ENCODE results near the gene RRP1B.
"Not testable (repeated sequence)": the region's sequence is repeated elsewhere in the genome, so short reads cannot be mapped to it uniquely, and the experiment has no call there.

The RRP1B gene, protein sequence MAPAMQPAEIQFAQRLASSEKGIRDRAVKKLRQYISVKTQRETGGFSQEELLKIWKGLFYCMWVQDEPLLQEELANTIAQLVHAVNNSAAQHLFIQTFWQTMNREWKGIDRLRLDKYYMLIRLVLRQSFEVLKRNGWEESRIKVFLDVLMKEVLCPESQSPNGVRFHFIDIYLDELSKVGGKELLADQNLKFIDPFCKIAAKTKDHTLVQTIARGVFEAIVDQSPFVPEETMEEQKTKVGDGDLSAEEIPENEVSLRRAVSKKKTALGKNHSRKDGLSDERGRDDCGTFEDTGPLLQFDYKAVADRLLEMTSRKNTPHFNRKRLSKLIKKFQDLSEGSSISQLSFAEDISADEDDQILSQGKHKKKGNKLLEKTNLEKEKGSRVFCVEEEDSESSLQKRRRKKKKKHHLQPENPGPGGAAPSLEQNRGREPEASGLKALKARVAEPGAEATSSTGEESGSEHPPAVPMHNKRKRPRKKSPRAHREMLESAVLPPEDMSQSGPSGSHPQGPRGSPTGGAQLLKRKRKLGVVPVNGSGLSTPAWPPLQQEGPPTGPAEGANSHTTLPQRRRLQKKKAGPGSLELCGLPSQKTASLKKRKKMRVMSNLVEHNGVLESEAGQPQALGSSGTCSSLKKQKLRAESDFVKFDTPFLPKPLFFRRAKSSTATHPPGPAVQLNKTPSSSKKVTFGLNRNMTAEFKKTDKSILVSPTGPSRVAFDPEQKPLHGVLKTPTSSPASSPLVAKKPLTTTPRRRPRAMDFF

DNA sequence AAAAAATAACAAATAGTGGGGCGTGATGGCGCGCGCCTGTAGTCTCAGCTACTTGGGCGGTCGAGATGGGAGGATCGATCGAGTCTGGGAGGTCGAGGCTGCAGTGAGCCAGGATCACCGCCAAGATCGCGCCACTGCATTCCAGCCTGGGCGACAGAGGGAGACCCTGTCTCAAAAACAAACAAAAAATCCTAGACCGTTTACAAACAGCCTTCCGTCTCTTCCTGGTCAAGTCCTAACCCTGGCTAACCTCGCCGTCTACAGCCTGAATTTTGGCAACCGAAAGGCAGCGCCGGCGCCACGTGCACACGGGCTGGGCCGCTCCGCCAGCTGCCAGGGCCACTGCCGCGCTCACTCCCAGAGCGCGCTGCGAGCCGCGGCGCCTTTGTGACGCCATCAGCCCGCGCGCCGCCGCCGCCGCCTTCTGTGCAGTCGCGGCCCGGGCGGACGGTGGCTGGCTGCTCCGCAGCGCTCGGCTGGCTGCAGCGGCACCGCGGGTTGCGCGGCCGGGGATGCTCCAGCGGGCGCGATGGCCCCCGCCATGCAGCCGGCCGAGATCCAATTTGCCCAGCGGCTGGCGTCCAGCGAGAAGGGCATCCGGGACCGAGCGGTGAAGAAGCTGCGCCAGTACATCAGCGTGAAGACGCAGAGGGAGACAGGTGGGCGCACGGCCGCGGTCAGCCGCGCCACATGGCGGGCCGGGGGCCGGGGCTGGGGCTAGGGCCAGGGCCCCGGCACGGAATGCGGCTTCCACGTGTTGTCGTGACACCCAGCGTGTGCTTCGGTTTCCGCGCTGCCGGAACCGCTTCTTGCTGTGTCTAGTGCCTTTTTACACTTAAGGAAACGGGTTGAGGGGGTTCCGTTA, at the start of gene RRP1B, which contains the start of gene HSF2BP:
Gene RRP1B (plus strand): TSS at position 425 of the 865 bp plus-strand sequence. CDS start 105 bp downstream, at position 530.
Gene HSF2BP (minus strand): TSS at position 353 of the 865 bp plus-strand sequence. CDS start 1,392 bp downstream, outside the sequence.
- DNase-seq (ENCODE audit: low read depth): peak; percentile 56

DNA sequence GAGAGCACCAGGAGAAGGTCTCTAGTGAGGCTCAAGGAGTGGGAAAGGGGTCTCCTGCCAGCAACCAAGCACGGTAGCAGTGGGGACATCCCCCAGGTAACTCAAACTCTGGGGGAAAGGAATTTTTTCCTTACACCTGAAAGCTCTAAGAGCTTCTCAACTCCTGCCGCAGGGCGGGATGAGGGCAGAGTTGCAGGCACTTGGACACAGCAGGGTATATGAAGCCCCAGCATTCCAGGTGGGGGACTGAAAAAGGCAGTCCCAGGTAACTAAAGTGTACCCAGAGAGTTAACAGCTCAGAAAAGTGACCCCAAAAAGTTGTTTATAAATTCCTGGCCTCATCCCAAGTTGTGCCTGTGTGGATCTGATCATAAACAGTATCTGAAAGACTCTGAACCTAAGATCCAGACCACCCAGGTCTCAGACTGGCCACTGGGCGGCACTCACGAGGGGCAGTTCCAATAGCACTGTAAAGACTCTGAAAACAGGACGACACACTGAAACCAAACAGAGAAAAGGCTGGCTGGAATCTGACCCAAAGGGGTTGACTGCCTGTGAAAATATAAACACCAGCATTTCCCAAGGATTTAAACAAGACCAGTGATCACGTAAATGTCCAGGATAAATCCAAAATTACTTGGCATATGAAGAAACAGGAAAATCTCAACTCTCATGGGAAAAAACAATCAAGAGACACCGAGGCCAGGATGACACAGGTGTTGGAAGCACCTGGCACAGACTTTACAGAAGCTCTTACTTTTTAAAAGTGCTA, 47.6 kb upstream of the RRP1B start:
- no peak for DNase-seq (ENCODE audit: low read depth)

DNA sequence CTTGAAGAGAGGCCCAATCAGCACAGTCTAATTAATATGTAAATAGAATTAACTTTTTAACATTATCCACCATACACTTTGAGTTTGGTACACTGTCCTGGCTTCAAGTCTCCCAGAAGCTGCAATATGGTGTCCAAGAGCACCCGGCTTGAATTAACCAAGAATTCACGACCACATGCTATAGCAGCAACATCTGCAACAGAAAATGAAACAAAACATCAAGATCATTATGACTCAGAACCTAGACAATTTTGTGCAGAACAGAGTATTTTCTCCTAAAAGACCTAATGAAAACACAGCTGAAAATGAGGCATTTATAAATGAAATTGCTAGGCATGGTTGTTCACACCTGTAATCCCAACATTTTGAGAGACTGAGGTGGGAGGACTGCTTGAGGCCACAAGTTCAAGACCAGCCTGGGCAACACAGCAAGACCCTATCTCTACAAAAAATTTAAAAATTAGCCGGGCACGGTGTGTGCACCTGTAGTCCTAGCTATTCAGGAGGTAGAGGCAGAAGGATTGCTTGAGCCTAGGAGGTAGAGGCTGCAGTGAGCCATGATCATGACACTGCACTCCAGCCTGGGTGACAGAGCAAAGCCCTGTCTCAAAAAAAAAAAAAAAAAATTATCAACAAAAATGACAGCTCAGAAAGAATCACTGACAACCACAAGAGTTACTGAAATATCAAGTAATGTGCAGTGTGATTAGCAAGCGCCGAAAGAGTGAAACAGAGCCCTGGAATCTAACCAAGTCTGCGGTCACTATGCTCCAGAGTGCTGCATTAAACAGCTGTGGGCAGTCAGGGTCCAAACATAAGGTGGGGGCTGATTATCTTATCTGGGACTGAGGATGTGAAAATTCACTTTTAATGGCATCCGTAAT, 45.4 kb upstream of the RRP1B start:
- no peak for DNase-seq (ENCODE audit: low read depth)

DNA sequence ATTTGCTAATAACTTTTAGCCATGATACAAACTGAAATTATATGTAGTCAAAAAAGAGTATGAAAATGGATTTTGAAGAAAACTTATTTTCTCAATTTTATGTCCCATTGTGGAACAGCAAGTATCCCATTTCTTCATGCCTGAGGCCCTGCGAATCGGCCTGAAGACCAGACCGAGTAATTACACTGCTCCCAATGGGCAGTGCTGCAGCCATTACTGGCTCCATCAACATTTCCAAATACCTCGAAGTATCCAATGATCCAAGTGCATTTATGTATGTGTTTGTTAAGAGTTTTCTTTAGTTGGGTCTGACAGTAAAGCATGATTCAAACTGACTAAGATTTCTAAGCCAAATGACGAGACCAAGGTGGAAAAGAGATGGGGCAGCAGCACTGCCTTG, 44.5 kb upstream of the RRP1B start:
- DNase-seq (ENCODE audit: low read depth): no peak

DNA sequence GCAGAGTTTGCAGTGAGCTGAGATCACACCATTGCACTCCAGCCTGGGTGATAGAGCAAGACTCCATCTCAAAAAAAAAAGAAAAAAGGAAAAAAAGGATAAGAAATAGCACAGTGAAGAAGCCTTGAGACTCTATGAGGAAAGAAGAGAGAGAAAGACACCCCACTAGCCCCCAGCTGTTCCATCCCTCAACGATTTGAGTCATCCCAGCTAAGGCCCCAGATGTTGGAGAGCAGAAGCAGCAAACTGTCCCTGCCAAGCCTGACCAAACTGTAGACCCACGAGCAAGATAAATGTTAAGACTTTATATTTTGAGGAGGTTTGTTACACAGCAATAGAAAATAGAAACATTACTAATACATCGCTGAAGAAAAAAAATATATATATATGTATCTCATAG, 42.5 kb upstream of the RRP1B start:
- DNase-seq (ENCODE audit: low read depth): not testable (repeated sequence)

DNA sequence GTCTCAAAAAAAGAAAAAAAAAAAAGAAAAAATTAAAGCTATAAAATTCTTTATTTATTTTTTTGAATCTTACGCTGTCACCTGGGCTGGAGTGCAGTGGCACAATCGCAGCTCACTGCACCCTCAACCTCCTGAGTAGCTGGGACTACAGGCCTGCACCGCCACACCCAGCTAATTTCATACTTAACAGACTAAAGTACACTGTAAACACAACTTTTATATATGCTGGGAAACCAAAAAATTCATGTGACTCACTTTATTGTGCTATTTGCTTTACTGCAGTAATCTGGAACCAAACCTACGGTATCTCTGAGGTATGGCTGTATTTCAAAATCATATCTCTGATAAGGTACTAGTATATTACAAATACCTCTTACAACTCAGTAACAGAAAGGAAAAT, 40.4 kb upstream of the RRP1B start:
- DNase-seq (ENCODE audit: low read depth): no peak

DNA sequence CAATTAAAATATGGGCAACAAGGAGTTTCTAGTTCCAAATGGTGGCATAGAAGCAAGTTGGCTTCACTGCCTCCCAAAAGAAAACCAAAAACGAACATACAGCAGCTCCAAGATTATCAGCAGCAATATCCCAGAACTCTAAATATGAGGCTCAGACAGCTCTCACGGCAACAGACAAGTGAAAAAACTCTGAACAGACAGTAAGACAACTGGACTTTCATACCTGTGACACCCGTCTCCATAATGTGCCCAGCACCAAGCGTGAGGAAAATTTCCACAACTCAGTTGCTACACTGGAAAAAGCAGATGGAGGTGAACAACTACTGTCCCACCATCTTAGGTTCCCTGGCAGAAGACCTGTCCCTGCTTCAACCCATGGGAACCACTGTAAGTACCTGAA, 40.0 kb upstream of the RRP1B start:
- no peak for DNase-seq (ENCODE audit: low read depth)

DNA sequence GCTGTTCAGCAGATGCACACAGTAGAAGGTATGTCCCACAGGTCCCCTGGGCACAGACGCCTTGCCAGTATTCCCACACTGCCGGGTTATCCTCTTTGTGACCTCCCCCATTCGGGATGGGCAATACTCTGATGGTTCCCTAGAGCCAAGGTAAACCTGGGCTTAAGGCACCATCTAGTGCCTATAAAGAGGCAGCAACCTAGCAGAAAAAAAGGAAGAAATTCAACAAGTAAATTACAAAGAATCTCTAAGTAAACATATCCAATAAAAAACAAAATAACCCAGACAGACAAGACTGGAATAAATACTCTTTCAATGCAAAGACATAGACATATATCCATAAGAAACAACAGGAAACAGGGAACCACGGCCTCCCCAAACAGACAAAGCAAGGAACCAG, 39.5 kb upstream of the RRP1B start:
- no peak for DNase-seq (ENCODE audit: low read depth)

DNA sequence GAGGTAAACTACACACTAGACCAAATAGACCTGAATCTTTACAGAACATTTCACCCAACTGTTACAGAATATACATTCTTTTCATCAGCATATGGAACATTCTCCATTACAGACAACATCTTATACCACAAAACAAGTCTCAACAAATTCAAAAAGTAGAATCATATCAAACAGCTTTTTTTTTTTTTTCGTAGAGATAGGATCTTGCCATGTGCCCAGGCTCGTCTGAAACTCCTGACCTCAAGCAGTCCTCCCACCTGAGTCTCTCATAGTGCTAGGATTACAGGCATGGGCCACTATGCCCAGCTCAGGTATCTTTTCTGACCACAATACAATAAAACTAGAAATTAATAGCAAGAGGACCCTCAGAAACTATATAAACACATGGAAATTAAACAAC, 36.6 kb upstream of the RRP1B start:
- no peak for DNase-seq (ENCODE audit: low read depth)

DNA sequence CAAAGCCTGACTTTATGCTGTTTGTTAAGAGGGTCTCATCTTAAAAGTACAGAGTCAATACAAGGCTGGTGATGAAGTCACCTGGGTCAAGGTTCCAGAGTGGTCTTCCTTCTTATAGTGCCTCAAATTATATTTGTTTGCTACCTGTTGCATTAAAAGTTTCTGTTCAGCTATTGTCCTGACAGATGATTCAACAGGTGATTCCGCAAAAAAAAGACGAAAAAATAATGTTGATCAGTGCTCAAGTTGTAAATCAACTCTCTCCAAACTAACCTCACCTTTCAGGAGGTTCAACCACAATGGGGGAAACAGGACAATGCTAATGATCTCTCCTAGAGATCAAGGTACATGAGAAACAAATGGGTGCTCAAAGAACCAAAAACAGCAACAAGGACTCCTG, 35.8 kb upstream of the RRP1B start:
- no peak for DNase-seq (ENCODE audit: low read depth)

DNA sequence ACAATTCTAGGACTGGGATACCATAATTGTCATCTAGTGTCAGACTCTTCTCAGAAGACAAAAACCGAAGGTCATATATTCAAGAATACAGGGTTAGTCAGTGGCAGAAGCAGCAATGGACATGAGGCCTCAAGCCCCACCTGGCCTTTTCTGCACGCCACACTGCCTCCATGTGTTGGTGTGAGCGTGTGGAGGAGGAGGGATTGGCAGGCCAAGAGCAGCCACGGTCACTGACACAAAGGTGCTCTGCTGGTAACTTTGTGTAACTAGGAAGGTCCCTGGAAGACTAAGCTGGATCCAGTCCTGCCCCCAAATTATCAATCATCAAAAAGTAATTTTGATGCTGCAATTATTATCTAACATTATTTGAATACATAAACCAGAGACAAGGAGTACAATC, 35.0 kb upstream of the RRP1B start:
- DNase-seq (ENCODE audit: low read depth): no peak

DNA sequence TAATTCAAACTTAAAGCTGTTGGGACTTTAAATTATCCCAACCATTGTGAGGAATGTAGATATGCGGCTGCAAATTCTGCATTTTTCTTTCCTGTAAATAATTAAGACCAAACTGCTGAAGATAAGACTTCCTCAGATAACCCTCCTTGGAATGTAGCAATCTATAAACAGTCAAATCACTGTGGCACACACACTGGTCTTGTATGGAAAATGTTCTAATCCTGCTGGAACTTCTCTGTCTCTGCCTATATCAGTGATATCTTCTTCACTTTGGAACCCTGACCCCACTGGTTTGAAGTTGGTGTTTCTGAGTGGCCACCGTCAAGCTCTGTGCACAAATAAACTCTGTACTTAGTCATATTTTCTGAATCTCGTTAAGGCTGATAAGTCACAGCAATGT, 33.0 kb upstream of the RRP1B start:
- DNase-seq (ENCODE audit: low read depth): no peak

DNA sequence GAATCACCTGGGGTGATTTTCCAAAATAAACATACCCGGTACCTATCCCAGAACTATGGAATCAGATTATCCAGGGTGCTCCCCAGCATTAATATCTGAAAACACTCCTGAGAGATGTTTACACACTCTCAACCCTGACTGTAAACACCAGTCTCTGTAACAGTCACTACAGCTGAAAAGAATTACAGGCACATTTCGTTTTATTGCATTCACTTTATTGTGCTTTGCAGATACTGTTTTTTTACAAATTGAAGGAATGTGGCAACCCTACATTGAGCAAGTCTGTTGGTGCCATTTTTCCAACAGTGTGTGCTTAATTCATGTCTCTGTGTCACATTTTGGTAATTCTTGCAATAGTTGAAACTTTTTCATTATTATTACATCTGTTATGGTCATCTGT, 31.8 kb upstream of the RRP1B start:
- DNase-seq (ENCODE audit: low read depth): no peak

DNA sequence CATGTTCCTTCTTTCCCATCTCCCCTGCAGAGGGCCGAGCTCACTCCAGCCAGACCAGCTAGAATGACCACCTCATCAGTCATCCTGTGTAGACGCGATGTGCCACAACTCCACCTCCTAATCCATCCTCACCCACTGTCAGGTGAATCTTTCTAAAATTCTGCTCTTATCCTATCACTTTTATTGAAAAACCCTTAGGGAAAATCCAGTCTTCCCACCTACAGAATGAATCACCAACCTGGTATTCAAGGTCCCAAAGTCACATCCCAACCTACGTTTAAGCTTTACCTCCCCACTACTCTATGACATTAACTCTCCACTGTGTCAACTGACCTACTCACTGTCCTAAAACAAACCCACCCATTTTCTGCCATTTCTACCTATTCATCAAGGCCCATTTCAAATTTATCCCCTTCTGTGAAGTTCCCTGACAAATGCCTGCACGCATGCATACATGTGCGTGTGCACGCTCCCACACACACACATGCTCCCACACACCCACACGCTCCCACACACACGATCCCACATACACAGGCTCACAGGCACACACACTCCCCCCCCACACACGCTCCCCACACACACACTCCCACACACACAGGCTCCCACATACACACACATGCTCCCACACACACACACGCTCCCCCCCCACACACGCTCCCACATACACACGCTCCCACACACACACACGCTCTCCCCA, 27.8 kb upstream of the RRP1B start:
- DNase-seq (ENCODE audit: low read depth): no peak

DNA sequence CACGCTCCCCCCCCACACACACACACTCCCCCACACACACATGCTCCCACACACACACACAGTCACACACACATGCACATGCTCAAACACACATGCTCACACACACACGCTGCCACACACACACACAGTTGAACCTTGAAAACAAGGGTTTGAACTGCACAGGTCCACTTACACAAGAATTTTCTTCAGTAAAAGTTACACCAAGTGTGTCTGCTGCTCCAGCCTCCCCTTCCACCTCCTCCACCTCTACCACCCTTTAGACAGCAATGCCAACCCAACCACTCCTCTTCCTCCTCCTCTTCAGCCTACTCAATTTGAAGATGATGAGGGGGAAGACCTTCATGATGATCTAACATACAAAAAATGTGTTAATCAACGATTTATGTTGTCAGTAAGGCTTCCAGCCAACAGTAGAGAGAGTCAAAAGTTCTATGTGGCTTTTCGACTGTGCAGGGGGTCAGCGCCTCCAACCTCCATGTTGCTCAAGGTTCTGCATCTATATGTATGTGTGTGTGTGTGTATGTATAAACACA, 26.9 kb upstream of the RRP1B start:
- no peak for DNase-seq (ENCODE audit: low read depth)

DNA sequence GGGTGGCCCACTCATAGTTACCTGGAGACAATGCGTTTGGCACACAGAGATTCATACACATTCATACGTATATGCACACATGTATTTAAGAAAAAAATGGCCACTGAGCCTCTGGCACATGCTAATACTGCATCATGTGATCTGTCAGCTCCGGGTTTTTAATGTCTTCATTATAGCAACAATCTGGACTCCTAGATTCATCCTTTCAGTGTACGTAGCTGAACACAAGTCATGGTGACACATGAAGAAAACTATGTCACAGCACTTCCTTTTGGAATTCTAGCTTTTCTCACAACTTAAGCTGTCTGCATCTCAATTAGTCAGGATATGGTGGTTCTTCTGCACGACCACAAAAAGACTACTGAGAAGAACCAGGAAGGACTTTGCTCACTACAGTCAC, 24.7 kb upstream of the RRP1B start:
- DNase-seq (ENCODE audit: low read depth): no peak

DNA sequence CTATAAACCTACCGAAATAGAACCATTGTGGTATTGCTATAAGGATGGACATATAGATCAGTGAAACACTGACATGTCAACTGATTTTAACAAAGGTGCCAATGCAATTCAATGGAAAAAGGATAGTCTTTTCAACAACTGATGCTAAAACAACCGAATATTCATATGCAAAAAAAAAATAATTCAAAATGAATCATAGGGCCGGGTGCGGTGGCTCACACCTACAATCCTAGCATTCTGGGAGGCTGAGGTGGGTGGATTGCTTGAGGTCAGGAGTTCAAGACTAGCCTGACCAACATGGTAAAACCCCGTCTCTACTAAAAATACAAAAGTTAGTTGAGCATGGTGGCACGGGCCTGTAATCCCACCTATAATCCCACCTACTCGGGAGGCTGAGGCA, 23.9 kb upstream of the RRP1B start:
- DNase-seq (ENCODE audit: low read depth): no peak

DNA sequence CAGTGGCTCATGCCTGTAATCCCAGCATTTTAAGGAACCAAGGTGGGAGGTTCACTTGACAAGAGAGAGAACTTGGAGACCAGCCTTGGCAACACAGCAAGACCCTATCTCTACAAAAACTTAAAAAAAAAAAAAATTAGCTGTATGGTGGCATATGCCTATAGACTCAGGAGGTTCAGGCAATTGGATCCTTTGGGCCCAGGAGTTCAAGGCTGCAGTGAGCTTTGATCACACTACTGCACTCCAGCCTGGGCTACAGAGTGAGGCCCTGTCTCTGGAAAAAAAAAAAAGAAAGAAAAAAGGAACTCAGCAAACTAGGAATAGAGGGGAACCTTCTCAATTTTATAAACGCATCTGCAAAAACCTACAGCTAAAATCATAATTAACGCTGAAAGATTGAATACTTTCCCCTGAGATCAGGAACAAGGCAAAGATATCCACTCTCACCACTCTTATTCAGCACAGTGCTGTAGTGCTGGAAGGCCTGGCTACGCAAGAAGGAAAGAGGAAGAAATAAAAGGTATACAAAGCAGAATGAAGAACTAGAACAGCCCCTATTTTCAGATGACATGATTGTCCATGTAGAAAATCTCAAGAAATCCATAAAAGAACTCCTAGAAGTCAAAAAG, 21.7 kb upstream of the RRP1B start:
- DNase-seq (ENCODE audit: low read depth): no peak

Data from stimulated activated CD8-positive, alpha-beta memory T cell treated with anti-CD3 and anti-CD28 coated beads, Interleukin-7, amount 100 ng/mL, for 24 hours (primary cell).